NCI-H2171 treated with DMSO at 0.1 percent for 48 hours (cell line): ENCODE measurements around the gene SMIM28.
"Not testable (repeated sequence)": the region's sequence is repeated elsewhere in the genome, so short reads cannot be mapped to it uniquely, and the experiment has no call there.

Experiments used
- DNase-seq: peaks from one replicate; lab custom pipeline; 2025; lab: John Stamatoyannopoulos, UW

Gene SMIM28

DNA sequence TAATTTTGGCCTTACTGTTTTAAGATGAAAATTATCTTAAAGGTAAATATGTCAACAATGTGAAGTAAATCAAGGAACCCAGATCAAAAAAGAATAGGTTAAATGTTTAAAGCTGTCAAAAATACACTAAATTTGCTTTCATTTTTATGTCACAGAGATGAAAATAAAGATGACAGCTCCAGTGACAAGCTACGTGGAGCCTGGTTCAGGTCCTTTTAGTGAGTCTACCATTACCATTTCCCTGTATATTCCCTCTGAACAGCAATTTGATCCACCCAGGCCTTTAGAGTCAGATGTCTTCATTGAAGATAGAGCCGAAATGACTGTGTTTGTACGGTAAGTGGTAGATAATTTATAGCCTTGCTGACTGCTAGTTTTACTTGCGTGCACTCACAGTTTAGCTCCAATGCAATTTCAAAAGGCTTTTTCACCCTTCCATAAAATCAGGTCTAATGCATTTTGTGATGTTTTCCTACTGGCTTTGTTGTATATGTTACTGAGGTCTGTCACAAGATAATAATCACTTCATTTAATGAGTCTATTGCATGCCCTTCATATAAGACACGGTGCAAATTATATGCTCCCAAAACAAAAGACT, 28.2 kb downstream of the SMIM28 start:
- no peak for DNase-seq

GRCh38 chr6:138406443-138406842, 28.7 kb downstream of the SMIM28 start:
- no peak for DNase-seq

- DNase-seq, result no peak
Observed at GRCh38 chr6:138410048-138410735, 32.5 kb downstream of the SMIM28 start.

GRCh38 chr6:138410972-138411880, 33.5 kb downstream of the SMIM28 start:
- DNase-seq, result no peak

DNA sequence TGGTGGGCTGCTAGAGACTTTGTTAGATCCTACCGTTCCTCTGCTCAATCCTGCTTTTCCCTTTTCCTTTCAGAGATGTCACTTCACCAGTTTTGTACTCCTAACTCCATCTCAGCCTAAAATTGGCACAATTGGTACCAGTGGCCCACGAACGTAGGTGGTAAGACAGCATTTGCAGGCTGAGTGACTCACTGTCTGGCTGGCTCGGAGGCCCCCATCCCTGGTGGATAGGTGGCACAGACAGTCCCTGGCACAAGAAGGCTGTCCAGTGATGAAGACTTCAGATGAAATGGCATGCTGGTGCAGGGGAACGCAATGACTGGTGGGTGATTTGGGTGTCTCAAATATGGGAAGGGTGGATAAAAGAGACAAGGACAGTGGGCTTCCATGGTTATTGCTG, 37.4 kb downstream of the SMIM28 start:
- DNase-seq, result no peak

- DNase-seq, result no peak
Observed at GRCh38 chr6:138416206-138416605, 38.5 kb downstream of the SMIM28 start.

GRCh38 chr6:138417493-138418117, 39.9 kb downstream of the SMIM28 start:
- no peak for DNase-seq

GRCh38 chr6:138418118-138418742, 40.5 kb downstream of the SMIM28 start:
- DNase-seq, result no peak

DNA sequence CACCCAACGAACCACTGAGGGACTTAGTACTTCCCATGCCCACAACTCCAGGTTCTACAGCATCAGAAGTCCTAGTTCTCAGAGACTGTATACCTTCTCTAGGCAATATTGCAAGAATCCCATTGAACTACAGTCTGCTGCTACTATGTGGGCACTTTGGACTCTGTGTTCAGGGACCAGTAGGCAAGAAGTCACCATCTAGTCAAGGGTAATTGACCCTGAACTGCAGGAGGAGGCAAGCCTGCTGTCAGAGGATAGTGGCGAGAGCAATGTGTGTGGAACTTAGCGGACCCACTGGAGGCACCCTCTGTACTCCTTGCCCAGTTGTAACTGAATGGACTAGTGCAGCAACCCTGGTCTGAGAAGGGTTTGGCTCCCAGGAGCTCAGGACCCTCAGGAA, 42.1 kb downstream of the SMIM28 start:
- DNase-seq, result no peak

- DNase-seq, result no peak
Observed at GRCh38 chr6:138420356-138420755, 42.7 kb downstream of the SMIM28 start.

- no peak for DNase-seq
Observed at GRCh38 chr6:138421089-138421488, 43.4 kb downstream of the SMIM28 start.

DNA sequence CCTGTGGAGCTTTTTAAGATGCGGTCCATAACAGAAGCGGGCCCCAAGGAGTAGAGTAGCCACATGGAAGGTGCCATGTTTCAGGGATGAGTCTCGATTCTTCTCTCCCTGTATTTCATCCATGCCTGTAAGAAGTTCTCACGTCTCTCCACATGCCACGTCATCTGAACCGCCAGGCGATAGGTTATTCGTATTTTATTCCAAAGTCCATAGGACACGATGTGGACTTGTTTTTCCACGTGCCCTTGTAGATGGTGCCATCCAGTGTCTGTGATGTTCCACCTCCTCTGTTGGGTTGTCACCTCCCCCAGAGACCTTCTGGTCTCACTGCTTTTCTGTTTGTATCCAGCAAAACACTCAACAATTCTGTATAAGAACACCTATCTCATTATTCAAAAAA, 43.9 kb downstream of the SMIM28 start:
- DNase-seq, result no peak

- DNase-seq, result no peak
Observed at GRCh38 chr6:138422861-138423260, 45.2 kb downstream of the SMIM28 start.

GRCh38 chr6:138424004-138424904, 46.5 kb downstream of the SMIM28 start:
- DNase-seq, result no peak

GRCh38 chr6:138425256-138425655, 47.6 kb downstream of the SMIM28 start:
- DNase-seq, result not testable (repeated sequence)

- DNase-seq, result no peak
Observed at GRCh38 chr6:138426500-138427123, 48.9 kb downstream of the SMIM28 start.

GRCh38 chr6:138427701-138428100, 50.0 kb downstream of the SMIM28 start:
- DNase-seq, result no peak

GRCh38 chr6:138428944-138429598, 51.4 kb downstream of the SMIM28 start:
- peak; percentile 65 for DNase-seq

- no peak for DNase-seq
Observed at GRCh38 chr6:138429761-138430160, 52.1 kb downstream of the SMIM28 start.
